HEK293 (cell line): Measurements from ENCODE around the gene INPP4B.

Source experiments
- CTCF ChIA-PET: fragments of 350-600 bp; formaldehyde crosslinking; extraction: SDS; loops from one replicate; lab custom pipeline; 2021; ENCODE audit warnings: antibody characterized with exemption; lab: Yijun Ruan, JAX
- POLR2A ChIA-PET: fragments of 300-600 bp; formaldehyde crosslinking; extraction: SDS; loops from one replicate; lab custom pipeline; 2020; ENCODE audit warnings: antibody characterized with exemption, inconsistent platforms; lab: Yijun Ruan, JAX
- H3K27ac ChIP-seq: fragments of 200-500 bp; sonication (Bioruptor generic); 2 replicates; pipeline ENCODE4 v1.5.1; 2014; ENCODE audit warnings: low read depth, low read length, control low read depth, inconsistent platforms; ENCODE audit errors: extremely low read depth
- H3K36me3 ChIP-seq, 2 experiments: fragments of 200-500 bp in 1 of 2; sonication (Bioruptor generic) in 1 of 2; 1 replicate in 1 of 2; 2 replicates in 1 of 2; pipeline ENCODE4 v1.5.1; 2014 to 2017; ENCODE audit warnings: inconsistent platforms in 2 of 2, low read length in 2 of 2; ENCODE audit not compliant: control insufficient read depth in 2 of 2, insufficient read depth in 1 of 2
- H3K4me1 ChIP-seq: fragments of 200-500 bp; sonication (Bioruptor generic); 2 replicates; pipeline ENCODE4 v1.5.1; 2014; ENCODE audit warnings: mild to moderate bottlenecking, low read length, inconsistent platforms; ENCODE audit not compliant: control insufficient read depth, insufficient read depth
- H3K4me3 ChIP-seq: 2 replicates; pipeline ENCODE4 v1.5.1; 2011; ENCODE audit warnings: low read depth, mild to moderate bottlenecking, control low read depth, low read length, moderate library complexity
- H3K9me3 ChIP-seq: fragments of 200-500 bp; sonication (Bioruptor generic); 2 replicates; pipeline ENCODE4 v1.5.1; 2014; ENCODE audit warnings: low read depth, low read length, inconsistent platforms; ENCODE audit not compliant: control insufficient read depth, insufficient read depth
- GLI4 ChIP-seq: fragments of 450-650 bp; formaldehyde crosslinking; IDR thresholded peaks from 2 replicates; pipeline ENCODE4 v1.5.1; 2016; ENCODE audit warnings: missing biosample characterization, missing genetic modification characterization
- KLF7 ChIP-seq: fragments of 450-650 bp; formaldehyde crosslinking; IDR thresholded peaks from 2 replicates; pipeline ENCODE4 v1.5.1; 2016; ENCODE audit warnings: missing biosample characterization, missing genetic modification characterization, borderline replicate concordance
- KLF8 ChIP-seq: fragments of 450-650 bp; formaldehyde crosslinking; IDR thresholded peaks from 2 replicates; pipeline ENCODE4 v1.5.1; 2016; ENCODE audit warnings: missing biosample characterization, missing genetic modification characterization
- KLF9 ChIP-seq: fragments of 450-650 bp; formaldehyde crosslinking; IDR thresholded peaks from 2 replicates; pipeline ENCODE4 v1.5.1; 2016; ENCODE audit warnings: missing biosample characterization, missing genetic modification characterization, low read depth
- SCRT1 ChIP-seq: fragments of 450-650 bp; formaldehyde crosslinking; IDR thresholded peaks from 2 replicates; pipeline ENCODE4 v1.5.1; 2016; ENCODE audit warnings: missing biosample characterization, missing genetic modification characterization, borderline replicate concordance
- SP3 ChIP-seq: fragments of 450-650 bp; formaldehyde crosslinking; IDR thresholded peaks from 2 replicates; pipeline ENCODE4 v1.5.1; 2016; ENCODE audit warnings: missing biosample characterization, missing genetic modification characterization
- TRIM28 ChIP-seq: IDR thresholded peaks from 2 replicates; pipeline ENCODE4 v1.6.1; 2011; ENCODE audit warnings: low read length, control low read depth, borderline replicate concordance
- ZBTB1 ChIP-seq: fragments of 450-650 bp; formaldehyde crosslinking; IDR thresholded peaks from 2 replicates; pipeline ENCODE4 v1.5.1; 2016; ENCODE audit warnings: missing biosample characterization, missing genetic modification characterization
- ZBTB8A ChIP-seq: fragments of 450-650 bp; formaldehyde crosslinking; IDR thresholded peaks from 2 replicates; pipeline ENCODE4 v1.5.1; 2016; ENCODE audit warnings: missing biosample characterization, missing genetic modification characterization
- ZEB2 ChIP-seq: fragments of 450-650 bp; formaldehyde crosslinking; IDR thresholded peaks from 2 replicates; pipeline ENCODE4 v1.5.1; 2016; ENCODE audit warnings: missing biosample characterization, missing genetic modification characterization
- ZFHX2 ChIP-seq: fragments of 450-650 bp; formaldehyde crosslinking; conservative IDR thresholded peaks from 2 replicates; pipeline ENCODE4 v1.5.1; 2016; ENCODE audit warnings: missing biosample characterization, missing genetic modification characterization
- ZFP37 ChIP-seq: fragments of 450-650 bp; formaldehyde crosslinking; IDR thresholded peaks from 2 replicates; pipeline ENCODE4 v1.5.1; 2016; ENCODE audit warnings: missing biosample characterization, missing genetic modification characterization
- ZFP69B ChIP-seq: fragments of 450-650 bp; formaldehyde crosslinking; IDR thresholded peaks from 2 replicates; pipeline ENCODE4 v1.5.1; 2016; ENCODE audit warnings: missing biosample characterization, missing genetic modification characterization
- ZNF350 ChIP-seq: fragments of 450-650 bp; formaldehyde crosslinking; IDR thresholded peaks from 2 replicates; pipeline ENCODE4 v1.5.0; 2017; ENCODE audit warnings: missing biosample characterization, mild to moderate bottlenecking, missing genetic modification characterization
- ZNF362 ChIP-seq: fragments of 450-650 bp; formaldehyde crosslinking; IDR thresholded peaks from 2 replicates; pipeline ENCODE4 v1.5.1; 2016; ENCODE audit warnings: missing biosample characterization, missing genetic modification characterization
- ZNF423 ChIP-seq: fragments of 450-650 bp; formaldehyde crosslinking; IDR thresholded peaks from 2 replicates; pipeline ENCODE4 v1.5.1; 2016; ENCODE audit warnings: missing biosample characterization, missing genetic modification characterization
- ZNF426 ChIP-seq: fragments of 450-650 bp; formaldehyde crosslinking; IDR thresholded peaks from 2 replicates; pipeline ENCODE4 v1.5.1; 2017; ENCODE audit warnings: missing biosample characterization, missing genetic modification characterization, mild to moderate bottlenecking, inconsistent platforms, moderate library complexity
- ZNF433 ChIP-seq: fragments of 450-650 bp; formaldehyde crosslinking; IDR thresholded peaks from 2 replicates; pipeline ENCODE4 v1.5.1; 2016; ENCODE audit warnings: missing biosample characterization, missing genetic modification characterization, low read depth
- ZNF48 ChIP-seq: fragments of 450-650 bp; formaldehyde crosslinking; IDR thresholded peaks from 2 replicates; pipeline ENCODE4 v1.5.1; 2016; ENCODE audit warnings: missing biosample characterization, missing genetic modification characterization
- ZNF513 ChIP-seq: fragments of 450-650 bp; IDR thresholded peaks from 2 replicates; pipeline ENCODE4 v1.5.1; 2018; ENCODE audit warnings: missing biosample characterization, missing genetic modification characterization
- ZNF654 ChIP-seq: fragments of 450-650 bp; formaldehyde crosslinking; IDR thresholded peaks from 2 replicates; pipeline ENCODE4 v1.5.1; 2016; ENCODE audit warnings: low read depth, missing biosample characterization, missing genetic modification characterization
- ZNF658 ChIP-seq: fragments of 450-650 bp; formaldehyde crosslinking; IDR thresholded peaks from 2 replicates; pipeline ENCODE4; 2016; ENCODE audit warnings: missing biosample characterization, missing genetic modification characterization
- ZNF701 ChIP-seq: fragments of 450-650 bp; formaldehyde crosslinking; IDR thresholded peaks from 2 replicates; pipeline ENCODE4 v1.5.1; 2016; ENCODE audit warnings: missing biosample characterization, missing genetic modification characterization
- ZNF747 ChIP-seq: fragments of 450-650 bp; formaldehyde crosslinking; IDR thresholded peaks from 2 replicates; pipeline ENCODE4 v1.5.1; 2016; ENCODE audit warnings: missing biosample characterization, missing genetic modification characterization
- ZNF791 ChIP-seq: fragments of 450-650 bp; formaldehyde crosslinking; IDR thresholded peaks from 2 replicates; pipeline ENCODE4 v1.5.1; 2016; ENCODE audit warnings: missing biosample characterization, missing genetic modification characterization
- TF ChIP-seq, protein P1 (sequence below): fragments of 450-650 bp; formaldehyde crosslinking; IDR thresholded peaks from 2 replicates; pipeline ENCODE4 v1.5.1; 2016; ENCODE audit warnings: missing biosample characterization, missing genetic modification characterization
- TF ChIP-seq, protein P2 (sequence below): fragments of 450-650 bp; formaldehyde crosslinking; IDR thresholded peaks from 2 replicates; pipeline ENCODE4 v1.5.1; 2016; ENCODE audit warnings: missing biosample characterization, missing genetic modification characterization
- TF ChIP-seq, protein P3 (sequence below): fragments of 450-650 bp; formaldehyde crosslinking; IDR thresholded peaks from 2 replicates; pipeline ENCODE4 v1.5.1; 2017; ENCODE audit warnings: missing biosample characterization, missing genetic modification characterization
- TF ChIP-seq, protein P4 (sequence below): fragments of 450-650 bp; formaldehyde crosslinking; IDR thresholded peaks from 2 replicates; pipeline ENCODE4 v1.5.1; 2017; ENCODE audit warnings: missing biosample characterization, mild to moderate bottlenecking, missing genetic modification characterization, moderate library complexity

The INPP4B gene

GRCh38 chr4:142823796-142824195, 22.3 kb downstream of the INPP4B start:
- POLR2A ChIA-PET, result no interaction called here
- CTCF ChIA-PET, result interaction anchor here (1.2 kb wide), 1 partner anchor 99 kb away, joined by 3 read pairs; no protein-coding TSS in a partner anchor
- Histone ChIP-seq H3K27ac (no peak overlapping the region), H3K4me1 (no peaks in the 10 kb centered on the region), H3K9me3 (no peaks in the 10 kb centered on the region), H3K4me3 (no peak overlapping the region), H3K36me3 (no peaks in the 10 kb centered on the region)
- TF ChIP-seq ZNF433 (tag by site-specific recombination) (no peak), ZBTB8A (tag by site-specific recombination) (no peak), ZEB2 (tag by site-specific recombination) (no peak), TRIM28 (no peak), GLI4 (tag by site-specific recombination) (no peak), ZNF658 (tag by site-specific recombination) (no peak), ZNF747 (tag by site-specific recombination) (no peak), ZNF654 (tag by site-specific recombination) (no peak), KLF7 (tag by site-specific recombination) (no peak), ZBTB1 (no peak), ZNF362 (no peak)
- TF ChIP-seq, protein P1, sequence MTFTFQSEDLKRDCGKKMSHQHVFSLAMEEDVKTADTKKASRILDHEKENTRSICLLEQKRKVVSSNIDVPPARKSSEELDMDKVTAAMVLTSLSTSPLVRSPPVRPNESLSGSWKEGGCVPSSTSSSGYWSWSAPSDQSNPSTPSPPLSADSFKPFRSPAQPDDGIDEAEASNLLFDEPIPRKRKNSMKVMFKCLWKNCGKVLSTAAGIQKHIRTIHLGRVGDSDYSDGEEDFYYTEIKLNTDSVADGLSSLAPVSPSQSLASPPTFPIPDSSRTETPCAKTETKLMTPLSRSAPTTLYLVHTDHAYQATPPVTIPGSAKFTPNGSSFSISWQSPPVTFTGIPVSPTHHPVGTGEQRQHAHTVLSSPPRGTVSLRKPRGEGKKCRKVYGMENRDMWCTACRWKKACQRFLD, result no peak
- TF ChIP-seq, protein P2, sequence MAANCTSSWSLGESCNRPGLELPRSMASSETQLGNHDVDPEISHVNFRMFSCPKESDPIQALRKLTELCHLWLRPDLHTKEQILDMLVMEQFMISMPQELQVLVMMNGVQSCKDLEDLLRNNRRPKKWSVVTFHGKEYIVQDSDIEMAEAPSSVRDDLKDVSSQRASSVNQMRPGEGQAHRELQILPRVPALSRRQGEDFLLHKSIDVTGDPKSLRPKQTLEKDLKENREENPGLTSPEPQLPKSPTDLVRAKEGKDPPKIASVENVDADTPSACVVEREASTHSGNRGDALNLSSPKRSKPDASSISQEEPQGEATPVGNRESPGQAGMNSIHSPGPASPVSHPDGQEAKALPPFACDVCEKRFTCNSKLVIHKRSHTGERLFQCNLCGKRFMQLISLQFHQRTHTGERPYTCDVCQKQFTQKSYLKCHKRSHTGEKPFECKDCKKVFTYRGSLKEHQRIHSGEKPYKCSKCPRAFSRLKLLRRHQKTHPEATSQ (tag by site-specific recombination), result no peak

DNA sequence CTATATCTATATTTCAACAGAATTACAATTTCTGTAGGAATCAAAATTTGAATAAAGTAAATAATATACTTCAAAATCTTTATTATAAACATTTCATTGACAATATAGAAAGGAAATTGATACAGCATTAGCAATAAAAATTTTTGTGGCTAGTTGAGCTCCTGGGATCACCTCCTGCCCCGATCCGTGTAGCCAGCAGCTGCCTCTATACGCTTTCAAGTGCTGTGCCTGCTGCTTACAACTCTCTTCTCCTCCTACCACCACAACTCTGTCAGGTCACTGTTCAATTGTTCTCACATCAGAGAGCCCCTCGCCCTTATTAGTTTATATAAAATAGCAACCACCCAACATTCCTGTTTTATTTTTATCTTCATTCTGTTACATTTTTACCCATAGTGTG, 27.6 kb downstream of the INPP4B start:
- no peak overlapping the region for H3K27ac ChIP-seq
- H3K4me3 ChIP-seq, result no peak overlapping the region
- H3K4me1 ChIP-seq, result peaks cover 13% of the 10 kb centered on the region
- POLR2A ChIA-PET, result no interaction called here
- CTCF ChIA-PET, result interaction anchor here (0.7 kb wide), 1 partner anchor 32 kb away, joined by 4 read pairs; no protein-coding TSS in a partner anchor
- no peaks in the 10 kb centered on the region for H3K36me3 ChIP-seq
- no peaks in the 10 kb centered on the region for H3K9me3 ChIP-seq
- TF ChIP-seq ZNF513 (tag by site-specific recombination) (no peak), KLF9 (tag by site-specific recombination) (no peak), ZFP37 (no peak), ZNF426 (tag by site-specific recombination) (no peak), ZFP69B (tag by site-specific recombination) (no peak), ZNF48 (no peak), ZNF654 (tag by site-specific recombination) (no peak), ZNF423 (tag by site-specific recombination) (no peak), ZFHX2 (tag by site-specific recombination) (no peak), SP3 (no peak), SCRT1 (tag by site-specific recombination) (no peak), ZNF791 (tag by site-specific recombination) (no peak), KLF8 (tag by site-specific recombination) (no peak), ZNF350 (tag by site-specific recombination) (no peak), ZNF701 (tag by site-specific recombination) (no peak)
- TF ChIP-seq, protein P3, sequence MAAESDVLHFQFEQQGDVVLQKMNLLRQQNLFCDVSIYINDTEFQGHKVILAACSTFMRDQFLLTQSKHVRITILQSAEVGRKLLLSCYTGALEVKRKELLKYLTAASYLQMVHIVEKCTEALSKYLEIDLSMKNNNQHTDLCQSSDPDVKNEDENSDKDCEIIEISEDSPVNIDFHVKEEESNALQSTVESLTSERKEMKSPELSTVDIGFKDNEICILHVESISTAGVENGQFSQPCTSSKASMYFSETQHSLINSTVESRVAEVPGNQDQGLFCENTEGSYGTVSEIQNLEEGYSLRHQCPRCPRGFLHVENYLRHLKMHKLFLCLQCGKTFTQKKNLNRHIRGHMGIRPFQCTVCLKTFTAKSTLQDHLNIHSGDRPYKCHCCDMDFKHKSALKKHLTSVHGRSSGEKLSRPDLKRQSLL (tag by site-specific recombination), result no peak
- TF ChIP-seq, protein P4, sequence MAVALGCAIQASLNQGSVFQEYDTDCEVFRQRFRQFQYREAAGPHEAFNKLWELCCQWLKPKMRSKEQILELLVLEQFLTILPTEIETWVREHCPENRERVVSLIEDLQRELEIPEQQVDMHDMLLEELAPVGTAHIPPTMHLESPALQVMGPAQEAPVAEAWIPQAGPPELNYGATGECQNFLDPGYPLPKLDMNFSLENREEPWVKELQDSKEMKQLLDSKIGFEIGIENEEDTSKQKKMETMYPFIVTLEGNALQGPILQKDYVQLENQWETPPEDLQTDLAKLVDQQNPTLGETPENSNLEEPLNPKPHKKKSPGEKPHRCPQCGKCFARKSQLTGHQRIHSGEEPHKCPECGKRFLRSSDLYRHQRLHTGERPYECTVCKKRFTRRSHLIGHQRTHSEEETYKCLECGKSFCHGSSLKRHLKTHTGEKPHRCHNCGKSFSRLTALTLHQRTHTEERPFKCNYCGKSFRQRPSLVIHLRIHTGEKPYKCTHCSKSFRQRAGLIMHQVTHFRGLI (tag by site-specific recombination), result no peak
